Endothelial cell of umbilical vein (primary cell): ENCODE results near the gene AHNAK2. TPM values are rescaled to one million over a fixed set of nuclear protein-coding genes. Genes with fewer than 3 reads are reported as not detected.

Source experiments
- BruUV-seq: library from RNA; stranded (reverse); fragments of 400-500 nt; replicated peaks from 2 replicates; lab custom pipeline; 2021; lab: Mats Ljungman, UMichigan
- CTCF ChIA-PET: fragments of 300-600, 350-600 bp; sonication (Branson Sonifier 250); formaldehyde crosslinking; loops from one replicate; lab custom pipeline; 2021; ENCODE audit warnings: antibody characterized with exemption, inconsistent platforms; lab: Charles Lee
- POLR2A ChIA-PET: fragments of 300-600, 350-600 bp; sonication (Branson Sonifier 250); formaldehyde crosslinking; loops from one replicate; lab custom pipeline; 2021; ENCODE audit warnings: antibody characterized with exemption, inconsistent platforms; lab: Charles Lee
- DNase-seq: peaks from one replicate; pipeline ENCODE4 v3.0.0-alpha.2; 2011; ENCODE audit warnings: low read depth, low spot score
- FAIRE-seq: peaks from 2 replicates; lab custom pipeline; 2011; peaks lifted over from hg19 to GRCh38; lab: Jason Lieb, UNC
- H2AFZ ChIP-seq: 2 replicates; pipeline ENCODE4 v1.6.0; 2012; ENCODE audit warnings: low read depth, low read length, control low read depth, inconsistent platforms
- H3K27ac ChIP-seq: 2 replicates; pipeline ENCODE4 v1.5.1; 2011; ENCODE audit warnings: low read depth, mild to moderate bottlenecking, control low read depth, low read length, moderate library complexity; ENCODE audit not compliant: insufficient read depth
- H3K27me3 ChIP-seq, 2 experiments: 2 replicates each; pipeline versions ENCODE4 v1.6.0 to v1.6.1; 2011; ENCODE audit warnings: low read length in 2 of 2, mixed read lengths in 1 of 2; ENCODE audit not compliant: control insufficient read depth in 2 of 2, insufficient read depth in 2 of 2
- H3K36me3 ChIP-seq, 2 experiments: 2 replicates in 1 of 2; 3 replicates in 1 of 2; pipeline ENCODE4 v1.5.1; 2011; ENCODE audit warnings: low read length in 2 of 2, mild to moderate bottlenecking in 1 of 2, moderate library complexity in 1 of 2; ENCODE audit not compliant: control insufficient read depth in 2 of 2, insufficient read depth in 2 of 2; ENCODE audit errors: extremely low read depth in 1 of 2
- H3K4me1 ChIP-seq: 3 replicates; pipeline ENCODE4 v1.5.1; 2011; ENCODE audit warnings: mild to moderate bottlenecking, low read length; ENCODE audit not compliant: control insufficient read depth, insufficient read depth; ENCODE audit errors: extremely low read depth
- H3K4me2 ChIP-seq: 2 replicates; pipeline ENCODE4 v1.6.1; 2011; ENCODE audit warnings: low read length, control low read depth, mixed read lengths; ENCODE audit not compliant: insufficient read depth
- H3K4me3 ChIP-seq, 3 experiments: fragments of 200-600 bp in 1 of 3; sonication (generic), shearing (Covaris generic) in 1 of 3; replicated peaks in 1 of 3; 2 replicates each; pipeline ENCODE4 v1.5.1; 2011 to 2016; ENCODE audit warnings: control low read depth in 3 of 3, low read length in 3 of 3, mild to moderate bottlenecking in 2 of 3, inconsistent platforms in 1 of 3, low read depth in 1 of 3, moderate library complexity in 1 of 3; ENCODE audit not compliant: insufficient read depth in 1 of 3
- H3K79me2 ChIP-seq: 2 replicates; pipeline ENCODE4 v1.6.0; 2012; ENCODE audit warnings: low read length, inconsistent platforms; ENCODE audit not compliant: control insufficient read depth, insufficient read depth
- H3K9ac ChIP-seq: replicated peaks from 2 replicates; pipeline ENCODE3; 2011; ENCODE audit warnings: low read length, control low read depth; ENCODE audit not compliant: insufficient read depth; ENCODE audit errors: extremely low read depth
- H3K9me1 ChIP-seq: replicated peaks from 3 replicates; pipeline ENCODE4 v1.6.0; 2011; ENCODE audit warnings: mild to moderate bottlenecking, low read length; ENCODE audit not compliant: control insufficient read depth, insufficient read depth; ENCODE audit errors: extremely low read depth
- H3K9me3 ChIP-seq: replicated peaks from 2 replicates; pipeline ENCODE4 v1.5.1; 2012; ENCODE audit warnings: low read length, inconsistent platforms; ENCODE audit not compliant: control insufficient read depth, insufficient read depth
- H4K20me1 ChIP-seq: replicated peaks from 2 replicates; pipeline ENCODE3; 2011; ENCODE audit warnings: mild to moderate bottlenecking, low read length; ENCODE audit not compliant: control insufficient read depth, insufficient read depth; ENCODE audit errors: extremely low read depth
- EZH2 ChIP-seq: IDR thresholded peaks from 2 replicates; pipeline ENCODE4 v1.6.1; 2012; ENCODE audit warnings: borderline replicate concordance, low read depth, mild to moderate bottlenecking, moderate library complexity, low read length, inconsistent platforms; ENCODE audit not compliant: severe bottlenecking
- FOS ChIP-seq: IDR thresholded peaks from 2 replicates; pipeline ENCODE4 v1.6.1; 2011; ENCODE audit warnings: mild to moderate bottlenecking, low read length, moderate library complexity, borderline replicate concordance; ENCODE audit not compliant: insufficient read depth
- GATA2 ChIP-seq: IDR thresholded peaks from 2 replicates; pipeline ENCODE4 v1.7.0; 2011; ENCODE audit warnings: low read depth, mild to moderate bottlenecking, moderate library complexity, mixed read lengths, low read length; ENCODE audit not compliant: insufficient read length, insufficient read depth
- JUN ChIP-seq: IDR thresholded peaks from 2 replicates; pipeline ENCODE4 v1.6.1; 2011; ENCODE audit warnings: borderline replicate concordance, low read depth; ENCODE audit not compliant: insufficient read length, insufficient read depth
- MYC ChIP-seq: IDR thresholded peaks from one replicate; pipeline ENCODE4 v1.6.1; 2011; ENCODE audit warnings: mild to moderate bottlenecking, low read depth, low read length
- POLR2A ChIP-seq: IDR thresholded peaks from 2 replicates; pipeline ENCODE4 v1.6.1; 2012; ENCODE audit warnings: low read depth, mild to moderate bottlenecking, control low read depth, low read length
- POLR2AphosphoS5 ChIP-seq: IDR thresholded peaks from 2 replicates; pipeline ENCODE4 v1.6.1; 2012; ENCODE audit warnings: low read depth, mild to moderate bottlenecking, control low read depth, low read length, moderate library complexity; ENCODE audit not compliant: insufficient read depth
- dilution Hi-C: fragments of 300-500 bp; cut with MboI; formaldehyde crosslinking; loops from one replicate; pipeline ENCODE4 v1.15.0; 2019; ENCODE audit warnings: low sequenced_read_pairs; ENCODE audit not compliant: extremely low pct_ligation_motif_present
- intact Hi-C: fragments of 100-400 bp; cut with micrococcal nuclease; formaldehyde crosslinking; loops from one replicate; pipeline ENCODE4 v1.10.0; 2022
- polyA plus RNA-seq, 4 experiments: library from polyadenylated mRNA; depleted of rRNA in 3 of 4; stranded (reverse) in 3 of 4; unstranded in 1 of 4; fragments of >200 nt; gene quantifications; 2 replicates each; pipeline versions ENCODE4 v1.2.1 to v1.2.3, GENCODE V29; 2011 to 2012; ENCODE audit warnings: missing spikeins in 1 of 4
- total RNA-seq: library from RNA; stranded (reverse); gene quantifications from 2 replicates; pipeline ENCODE4 v1.2.3, GENCODE V29; 2021
- TF ChIP-seq, protein P1 (sequence below): IDR thresholded peaks from 2 replicates; pipeline ENCODE4 v1.6.1; 2011; ENCODE audit not compliant: insufficient read depth, insufficient read length
- TF ChIP-seq, protein P2 (sequence below), 2 donors: IDR thresholded peaks; 1 replicate in 1 of 2; 2 replicates in 1 of 2; pipeline ENCODE4 v1.5.1; 2011; ENCODE audit warnings: low read length in 2 of 2, mild to moderate bottlenecking in 2 of 2, moderate library complexity in 2 of 2, control low read depth in 1 of 2, inconsistent platforms in 1 of 2, low read depth in 1 of 2; ENCODE audit not compliant: insufficient read depth in 1 of 2; ENCODE audit errors: extremely low read depth in 1 of 2

Gene AHNAK2
- total and polyA plus RNA-seq, 2 donors (not counting 3 experiments of a cell fraction or from before 2014, with no cell fraction given): 17.7 to 68.7 TPM

- H3K27me3 ChIP-seq: no peaks in the 10 kb centered on the region
- no peaks in the 10 kb centered on the region for H3K4me1 ChIP-seq
- no peaks in the 10 kb centered on the region for H3K36me3 ChIP-seq
- no TSS peak for BruUV-seq
- no peaks in the 10 kb centered on the region for H3K9me1 ChIP-seq
- H3K9ac ChIP-seq: no peak overlapping the region
- no peaks in the 10 kb centered on the region for H3K79me2 ChIP-seq
- intact Hi-C loops (no loop called here), dilution Hi-C loops (no loop called here)
- no peaks in the 10 kb centered on the region for H3K9me3 ChIP-seq
- no peak overlapping the region for H3K4me2 ChIP-seq
- H4K20me1 ChIP-seq: no peaks in the 10 kb centered on the region
- DNase-seq: no peak
- H3K4me3 ChIP-seq: no peak overlapping the region
- CTCF ChIA-PET: interaction anchor here (2.4 kb wide), 1 partner anchor 46 kb away, joined by 10 read pairs; no protein-coding TSS in a partner anchor
- TF ChIP-seq MYC: no peak
- TF ChIP-seq, protein P1, sequence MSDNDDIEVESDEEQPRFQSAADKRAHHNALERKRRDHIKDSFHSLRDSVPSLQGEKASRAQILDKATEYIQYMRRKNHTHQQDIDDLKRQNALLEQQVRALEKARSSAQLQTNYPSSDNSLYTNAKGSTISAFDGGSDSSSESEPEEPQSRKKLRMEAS: no peak
- TF ChIP-seq POLR2AphosphoS5: no peak
- no peak for TF ChIP-seq GATA2
- no peak for TF ChIP-seq JUN
- no peak for TF ChIP-seq FOS
- no peak for TF ChIP-seq EZH2
- TF ChIP-seq POLR2A: no peak
- TF ChIP-seq, protein P2, sequence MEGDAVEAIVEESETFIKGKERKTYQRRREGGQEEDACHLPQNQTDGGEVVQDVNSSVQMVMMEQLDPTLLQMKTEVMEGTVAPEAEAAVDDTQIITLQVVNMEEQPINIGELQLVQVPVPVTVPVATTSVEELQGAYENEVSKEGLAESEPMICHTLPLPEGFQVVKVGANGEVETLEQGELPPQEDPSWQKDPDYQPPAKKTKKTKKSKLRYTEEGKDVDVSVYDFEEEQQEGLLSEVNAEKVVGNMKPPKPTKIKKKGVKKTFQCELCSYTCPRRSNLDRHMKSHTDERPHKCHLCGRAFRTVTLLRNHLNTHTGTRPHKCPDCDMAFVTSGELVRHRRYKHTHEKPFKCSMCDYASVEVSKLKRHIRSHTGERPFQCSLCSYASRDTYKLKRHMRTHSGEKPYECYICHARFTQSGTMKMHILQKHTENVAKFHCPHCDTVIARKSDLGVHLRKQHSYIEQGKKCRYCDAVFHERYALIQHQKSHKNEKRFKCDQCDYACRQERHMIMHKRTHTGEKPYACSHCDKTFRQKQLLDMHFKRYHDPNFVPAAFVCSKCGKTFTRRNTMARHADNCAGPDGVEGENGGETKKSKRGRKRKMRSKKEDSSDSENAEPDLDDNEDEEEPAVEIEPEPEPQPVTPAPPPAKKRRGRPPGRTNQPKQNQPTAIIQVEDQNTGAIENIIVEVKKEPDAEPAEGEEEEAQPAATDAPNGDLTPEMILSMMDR (IDR thresholded peaks at IDR 0.05; ENCODE audit: extremely low read depth in 1 of 2, insufficient read depth in 1 of 2, low read depth in 1 of 2, low read length in 2 of 2): no peak
- POLR2A ChIA-PET: no interaction called here
- FAIRE-seq: no peak
- no peak overlapping the region for H3K27ac ChIP-seq
- H2AFZ ChIP-seq: no peak overlapping the region
These were observed 21.2 kb upstream of the AHNAK2 start for GRCh38 chr14:104999361-104999760.
